HFFc6 (cell line): ENCODE measurements around the gene TRIM71. TPM values are rescaled to one million over a fixed set of nuclear protein-coding genes. Genes with fewer than 3 reads are reported as not detected.

Experiments
- DNase-seq: peaks from one replicate; pipeline ENCODE4 v3.0.0-alpha.2; 2018
- H3K27ac Mint-ChIP-seq: 2 replicates; pipeline ENCODE4 v1.8.0; 2020; ENCODE audit warnings: mild to moderate bottlenecking, mixed read lengths
- H3K27me3 Mint-ChIP-seq: 2 replicates; pipeline ENCODE4 v1.8.0; 2021; ENCODE audit warnings: mild to moderate bottlenecking, moderate library complexity, mixed read lengths; ENCODE audit not compliant: insufficient read depth
- H3K36me3 Mint-ChIP-seq: 2 replicates; pipeline ENCODE4 v1.8.0; 2021; ENCODE audit warnings: low read depth, mixed read lengths
- H3K4me1 Mint-ChIP-seq: 2 replicates; pipeline ENCODE4 v1.8.0; 2020; ENCODE audit warnings: low read depth, mixed read lengths
- H3K4me3 Mint-ChIP-seq: 2 replicates; pipeline ENCODE4 v1.8.0; 2020; ENCODE audit warnings: mild to moderate bottlenecking, moderate library complexity, mixed read lengths
- H3K9me3 Mint-ChIP-seq: 2 replicates; pipeline ENCODE4 v1.8.0; 2020; ENCODE audit warnings: mild to moderate bottlenecking, mixed read lengths
- total RNA-seq, 6 experiments: library from RNA; stranded (reverse); fragmentation: NEBNext Ultra II Directional; extraction: Animal tissue kit (Norgen Biotek cat#: 25700); gene quantifications; 2 replicates in 1 of 6; 3 replicates in 5 of 6; pipeline ENCODE4 v1.2.3, GENCODE V29; 2021
- TF ChIP-seq, protein P1 (sequence below): fragments of 200-600 bp; sonication (generic); IDR thresholded peaks from 2 replicates; pipeline ENCODE4 v1.5.0; 2021; ENCODE audit warnings: antibody characterized with exemption, mild to moderate bottlenecking

The TRIM71 gene
- total RNA-seq, 6 experiments from 2014 or later = not detected

DNA sequence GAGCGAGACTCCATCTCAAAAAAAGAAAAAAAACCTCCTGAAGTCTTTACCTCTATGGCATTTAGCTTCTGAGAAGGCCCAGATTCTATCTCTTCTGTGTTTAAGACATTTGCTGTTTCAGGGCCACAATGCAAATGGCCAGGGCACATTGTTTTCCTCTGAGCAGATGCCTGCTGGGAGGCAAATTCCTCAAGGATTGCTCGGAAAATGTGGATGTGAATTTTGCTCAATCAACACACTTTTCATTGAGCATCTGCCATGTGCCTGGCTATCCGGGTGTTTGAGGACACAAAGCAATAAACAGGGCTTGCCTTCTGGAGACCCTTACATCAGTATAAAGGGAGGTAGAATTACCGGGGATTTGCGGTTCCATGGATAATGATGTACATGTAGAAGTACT lies 20.0 kb downstream of the TRIM71 start:
- Mint-ChIP-seq H3K36me3 (no peaks in the 10 kb centered on the region), H3K9me3 (no peaks in the 10 kb centered on the region), H3K4me1 (peaks cover 6% of the 10 kb centered on the region; the same call in 1 of the 2 replicates), H3K4me3 (no peak overlapping the region), H3K27me3 (peaks cover 59% of the 10 kb centered on the region), H3K27ac (no peak overlapping the region)
- TF ChIP-seq, protein P1, sequence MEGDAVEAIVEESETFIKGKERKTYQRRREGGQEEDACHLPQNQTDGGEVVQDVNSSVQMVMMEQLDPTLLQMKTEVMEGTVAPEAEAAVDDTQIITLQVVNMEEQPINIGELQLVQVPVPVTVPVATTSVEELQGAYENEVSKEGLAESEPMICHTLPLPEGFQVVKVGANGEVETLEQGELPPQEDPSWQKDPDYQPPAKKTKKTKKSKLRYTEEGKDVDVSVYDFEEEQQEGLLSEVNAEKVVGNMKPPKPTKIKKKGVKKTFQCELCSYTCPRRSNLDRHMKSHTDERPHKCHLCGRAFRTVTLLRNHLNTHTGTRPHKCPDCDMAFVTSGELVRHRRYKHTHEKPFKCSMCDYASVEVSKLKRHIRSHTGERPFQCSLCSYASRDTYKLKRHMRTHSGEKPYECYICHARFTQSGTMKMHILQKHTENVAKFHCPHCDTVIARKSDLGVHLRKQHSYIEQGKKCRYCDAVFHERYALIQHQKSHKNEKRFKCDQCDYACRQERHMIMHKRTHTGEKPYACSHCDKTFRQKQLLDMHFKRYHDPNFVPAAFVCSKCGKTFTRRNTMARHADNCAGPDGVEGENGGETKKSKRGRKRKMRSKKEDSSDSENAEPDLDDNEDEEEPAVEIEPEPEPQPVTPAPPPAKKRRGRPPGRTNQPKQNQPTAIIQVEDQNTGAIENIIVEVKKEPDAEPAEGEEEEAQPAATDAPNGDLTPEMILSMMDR = no peak
- DNase-seq = peak; percentile 3

GRCh38 chr3:32839714-32840085 lies 21.9 kb downstream of the TRIM71 start:
- peaks cover 6% of the 10 kb centered on the region; the same call in 1 of the 2 replicates for H3K4me1 Mint-ChIP-seq
- no peaks in the 10 kb centered on the region for H3K9me3 Mint-ChIP-seq
- no peak overlapping the region for H3K27ac Mint-ChIP-seq
- H3K36me3 Mint-ChIP-seq = no peaks in the 10 kb centered on the region
- no peak for DNase-seq
- H3K27me3 Mint-ChIP-seq = peaks cover 63% of the 10 kb centered on the region
- H3K4me3 Mint-ChIP-seq = no peak overlapping the region
- TF ChIP-seq, protein P1 = no peak

GRCh38 chr3:32840086-32840841 lies 22.5 kb downstream of the TRIM71 start:
- Mint-ChIP-seq H3K36me3 (no peaks in the 10 kb centered on the region), H3K9me3 (no peaks in the 10 kb centered on the region), H3K27me3 (peaks cover 62% of the 10 kb centered on the region), H3K27ac (no peak overlapping the region), H3K4me1 (peaks cover 6% of the 10 kb centered on the region; the same call in 1 of the 2 replicates), H3K4me3 (no peak overlapping the region)
- no peak for DNase-seq
- TF ChIP-seq, protein P1 = no peak

DNA sequence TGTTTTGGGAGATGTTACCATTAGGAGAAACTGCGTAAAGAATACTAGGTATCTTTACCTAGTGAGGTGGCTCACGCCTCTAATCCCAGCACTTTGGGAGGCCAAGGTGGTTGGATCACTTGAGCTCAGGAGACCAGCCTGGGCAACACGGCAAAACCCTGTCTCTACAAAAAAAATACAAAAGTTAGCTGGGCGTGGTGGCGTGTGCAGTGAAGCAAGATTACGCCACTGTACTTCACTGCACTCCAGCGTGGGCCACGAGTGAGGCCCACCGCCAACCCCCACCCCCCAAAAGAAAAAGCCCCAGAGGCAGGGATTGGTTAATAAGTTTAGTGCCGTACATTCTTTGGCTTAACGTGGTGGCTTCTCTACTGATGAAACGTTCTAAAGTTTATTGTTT lies 23.5 kb downstream of the TRIM71 start:
- Mint-ChIP-seq H3K36me3 (no peaks in the 10 kb centered on the region), H3K4me1 (peaks cover 6% of the 10 kb centered on the region; the same call in 1 of the 2 replicates), H3K27me3 (peaks cover 61% of the 10 kb centered on the region), H3K27ac (no peak overlapping the region), H3K9me3 (no peaks in the 10 kb centered on the region), H3K4me3 (no peak overlapping the region)
- TF ChIP-seq, protein P1 = no peak
- no peak for DNase-seq

GRCh38 chr3:32841867-32842470 lies 24.2 kb downstream of the TRIM71 start:
- Mint-ChIP-seq H3K36me3 (no peaks in the 10 kb centered on the region), H3K4me1 (peaks cover 6% of the 10 kb centered on the region; the same call in 1 of the 2 replicates), H3K27me3 (peaks cover 54% of the 10 kb centered on the region), H3K9me3 (no peaks in the 10 kb centered on the region), H3K4me3 (no peak overlapping the region), H3K27ac (no peak overlapping the region)
- DNase-seq = no peak
- TF ChIP-seq, protein P1 = no peak
